ENCODE data around the gene MEIKIN. TPM values are rescaled to one million over a fixed set of nuclear protein-coding genes. Genes with fewer than 3 reads are reported as not detected.

MEIKIN gene
- total RNA-seq, 1 experiment from 2014 or later = not detected

DNA sequence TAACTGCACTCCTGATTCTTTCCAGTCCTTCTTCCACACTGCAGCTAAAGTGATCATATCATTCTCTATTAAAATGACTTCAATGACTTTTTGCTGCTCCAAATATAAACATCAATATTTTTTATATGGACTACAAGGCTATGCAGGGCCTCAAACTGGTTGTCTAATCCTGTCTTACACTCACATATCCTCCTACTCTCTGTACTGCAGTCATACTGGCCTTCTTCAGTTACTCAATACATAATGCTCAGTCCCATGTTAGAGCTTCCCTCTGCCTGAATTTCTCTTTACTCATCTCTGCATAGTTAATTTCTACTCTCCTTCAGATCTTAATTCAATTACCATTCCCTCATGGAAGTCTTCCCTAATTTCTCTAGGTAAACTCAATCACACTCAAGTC is 3.4 kb downstream of the MEIKIN start:
- Histone ChIP-seq H3K4me3 (ENCODE audit: low read depth in 2 of 2, low read length in 2 of 2) (no peak overlapping the region), H3K36me3 (ENCODE audit: control insufficient read depth, insufficient read depth, low read length) (no peaks in the 10 kb centered on the region), H3K27ac (ENCODE audit: low read length) (no peak overlapping the region), H3K4me1 (ENCODE audit: control insufficient read depth, insufficient read depth, low read length) (no peaks in the 10 kb centered on the region), H3K9me3 (ENCODE audit: control insufficient read depth, insufficient read depth, low read depth, low read length) (no peaks in the 10 kb centered on the region), H3K27me3 (ENCODE audit: control insufficient read depth, insufficient read depth, low read length) (peaks cover 14% of the 10 kb centered on the region; the same call in 1 of the 2 replicates)
- ATAC-seq (no peak), DNase-seq (ENCODE audit: low read depth, low spot score) (no peak)
- intact Hi-C loops (cut with micrococcal nuclease; ENCODE audit: unreplicated experiment) (no loop called here), in situ Hi-C loops (cut with HindIII; ENCODE audit: low pct_unique_long_range_greater_than_20kb, low sequenced_read_pairs) (no loop called here)
- no TSS peak for BruUV-seq (replicated peaks)
- TF ChIP-seq, protein P1, sequence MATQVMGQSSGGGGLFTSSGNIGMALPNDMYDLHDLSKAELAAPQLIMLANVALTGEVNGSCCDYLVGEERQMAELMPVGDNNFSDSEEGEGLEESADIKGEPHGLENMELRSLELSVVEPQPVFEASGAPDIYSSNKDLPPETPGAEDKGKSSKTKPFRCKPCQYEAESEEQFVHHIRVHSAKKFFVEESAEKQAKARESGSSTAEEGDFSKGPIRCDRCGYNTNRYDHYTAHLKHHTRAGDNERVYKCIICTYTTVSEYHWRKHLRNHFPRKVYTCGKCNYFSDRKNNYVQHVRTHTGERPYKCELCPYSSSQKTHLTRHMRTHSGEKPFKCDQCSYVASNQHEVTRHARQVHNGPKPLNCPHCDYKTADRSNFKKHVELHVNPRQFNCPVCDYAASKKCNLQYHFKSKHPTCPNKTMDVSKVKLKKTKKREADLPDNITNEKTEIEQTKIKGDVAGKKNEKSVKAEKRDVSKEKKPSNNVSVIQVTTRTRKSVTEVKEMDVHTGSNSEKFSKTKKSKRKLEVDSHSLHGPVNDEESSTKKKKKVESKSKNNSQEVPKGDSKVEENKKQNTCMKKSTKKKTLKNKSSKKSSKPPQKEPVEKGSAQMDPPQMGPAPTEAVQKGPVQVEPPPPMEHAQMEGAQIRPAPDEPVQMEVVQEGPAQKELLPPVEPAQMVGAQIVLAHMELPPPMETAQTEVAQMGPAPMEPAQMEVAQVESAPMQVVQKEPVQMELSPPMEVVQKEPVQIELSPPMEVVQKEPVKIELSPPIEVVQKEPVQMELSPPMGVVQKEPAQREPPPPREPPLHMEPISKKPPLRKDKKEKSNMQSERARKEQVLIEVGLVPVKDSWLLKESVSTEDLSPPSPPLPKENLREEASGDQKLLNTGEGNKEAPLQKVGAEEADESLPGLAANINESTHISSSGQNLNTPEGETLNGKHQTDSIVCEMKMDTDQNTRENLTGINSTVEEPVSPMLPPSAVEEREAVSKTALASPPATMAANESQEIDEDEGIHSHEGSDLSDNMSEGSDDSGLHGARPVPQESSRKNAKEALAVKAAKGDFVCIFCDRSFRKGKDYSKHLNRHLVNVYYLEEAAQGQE (IDR thresholded peaks at IDR 0.05; ENCODE audit: insufficient read depth in 1 of 2, low read depth in 2 of 2, low read length in 1 of 2) = no peak
- TF ChIP-seq TCF7L2 (IDR thresholded peaks at IDR 0.05; ENCODE audit: low read depth, low read length) = no peak
- TF ChIP-seq, protein P2, sequence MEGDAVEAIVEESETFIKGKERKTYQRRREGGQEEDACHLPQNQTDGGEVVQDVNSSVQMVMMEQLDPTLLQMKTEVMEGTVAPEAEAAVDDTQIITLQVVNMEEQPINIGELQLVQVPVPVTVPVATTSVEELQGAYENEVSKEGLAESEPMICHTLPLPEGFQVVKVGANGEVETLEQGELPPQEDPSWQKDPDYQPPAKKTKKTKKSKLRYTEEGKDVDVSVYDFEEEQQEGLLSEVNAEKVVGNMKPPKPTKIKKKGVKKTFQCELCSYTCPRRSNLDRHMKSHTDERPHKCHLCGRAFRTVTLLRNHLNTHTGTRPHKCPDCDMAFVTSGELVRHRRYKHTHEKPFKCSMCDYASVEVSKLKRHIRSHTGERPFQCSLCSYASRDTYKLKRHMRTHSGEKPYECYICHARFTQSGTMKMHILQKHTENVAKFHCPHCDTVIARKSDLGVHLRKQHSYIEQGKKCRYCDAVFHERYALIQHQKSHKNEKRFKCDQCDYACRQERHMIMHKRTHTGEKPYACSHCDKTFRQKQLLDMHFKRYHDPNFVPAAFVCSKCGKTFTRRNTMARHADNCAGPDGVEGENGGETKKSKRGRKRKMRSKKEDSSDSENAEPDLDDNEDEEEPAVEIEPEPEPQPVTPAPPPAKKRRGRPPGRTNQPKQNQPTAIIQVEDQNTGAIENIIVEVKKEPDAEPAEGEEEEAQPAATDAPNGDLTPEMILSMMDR (IDR thresholded peaks at IDR 0.05) = no peak
- TF ChIP-seq SIN3A (IDR thresholded peaks at IDR 0.05; ENCODE audit: borderline replicate concordance, insufficient read depth, low read depth, low read length) = no peak
- no peak for TF ChIP-seq POLR2AphosphoS5 (IDR thresholded peaks at IDR 0.05; ENCODE audit: low read depth, low read length)
- CTCF ChIA-PET = no interaction called here
- POLR2A ChIA-PET = interaction anchor here (0.6 kb wide), 1 partner anchor 273 kb away, joined by 3 read pairs; no protein-coding TSS in a partner anchor

DNA sequence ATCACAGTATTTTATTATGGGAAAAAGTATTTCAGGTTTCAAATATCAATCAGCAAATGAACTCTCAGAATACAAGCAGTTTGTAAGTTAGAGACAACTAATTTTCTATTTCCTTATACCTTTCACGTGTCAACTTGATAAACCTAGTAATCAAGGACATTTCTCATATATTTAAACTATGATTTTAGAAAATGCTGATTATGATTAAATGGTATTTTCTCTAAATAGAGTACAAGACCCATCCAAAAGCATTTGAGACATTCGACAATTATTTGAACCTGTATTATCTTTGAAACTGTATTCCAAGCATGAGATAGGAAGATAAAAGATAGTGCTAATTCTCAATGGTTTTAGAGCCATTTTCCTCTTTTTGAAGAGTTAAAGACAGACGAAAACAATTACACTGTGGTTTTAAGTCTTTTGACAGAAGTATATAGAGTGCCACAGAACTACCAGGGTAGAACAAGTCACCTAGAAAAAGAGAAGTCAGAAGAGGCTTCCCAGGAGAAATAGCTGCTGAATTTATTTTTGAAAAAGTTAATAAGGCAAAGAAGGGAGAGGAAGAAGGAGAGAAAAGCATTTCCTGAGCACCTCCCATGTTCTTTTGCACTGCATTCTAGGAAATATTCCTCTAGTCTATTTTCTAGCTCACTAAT is 5.6 kb downstream of the MEIKIN start:
- in situ Hi-C loops (cut with HindIII; ENCODE audit: low pct_unique_long_range_greater_than_20kb, low sequenced_read_pairs) = no loop called here
- ChIA-PET CTCF (no interaction called here), POLR2A (no interaction called here)
- no TSS peak for BruUV-seq (replicated peaks)
- Histone ChIP-seq H3K4me3 (ENCODE audit: low read depth in 2 of 2, low read length in 2 of 2) (no peak overlapping the region), H3K36me3 (ENCODE audit: control insufficient read depth, insufficient read depth, low read length) (no peaks in the 10 kb centered on the region), H3K9me3 (ENCODE audit: control insufficient read depth, insufficient read depth, low read depth, low read length) (no peaks in the 10 kb centered on the region), H3K4me1 (ENCODE audit: control insufficient read depth, insufficient read depth, low read length) (no peaks in the 10 kb centered on the region), H3K27me3 (ENCODE audit: control insufficient read depth, insufficient read depth, low read length) (peaks cover 14% of the 10 kb centered on the region; the same call in 1 of the 2 replicates), H3K27ac (ENCODE audit: low read length) (no peak overlapping the region)
- ATAC-seq (no peak), DNase-seq (ENCODE audit: low read depth, low spot score) (no peak)
- intact Hi-C loops (cut with micrococcal nuclease; ENCODE audit: unreplicated experiment) = no loop called here
- TF ChIP-seq TCF7L2 (IDR thresholded peaks at IDR 0.05; ENCODE audit: low read depth, low read length) = no peak
- TF ChIP-seq, protein P1 (IDR thresholded peaks at IDR 0.05; ENCODE audit: insufficient read depth in 1 of 2, low read depth in 2 of 2, low read length in 1 of 2) = no peak
- TF ChIP-seq SIN3A (IDR thresholded peaks at IDR 0.05; ENCODE audit: borderline replicate concordance, insufficient read depth, low read depth, low read length) = no peak
- TF ChIP-seq, protein P2 (IDR thresholded peaks at IDR 0.05) = no peak
- no peak for TF ChIP-seq POLR2AphosphoS5 (IDR thresholded peaks at IDR 0.05; ENCODE audit: low read depth, low read length)

All from Panc1 (cell line).